ENCODE results near the gene KCNG1.

DNA sequence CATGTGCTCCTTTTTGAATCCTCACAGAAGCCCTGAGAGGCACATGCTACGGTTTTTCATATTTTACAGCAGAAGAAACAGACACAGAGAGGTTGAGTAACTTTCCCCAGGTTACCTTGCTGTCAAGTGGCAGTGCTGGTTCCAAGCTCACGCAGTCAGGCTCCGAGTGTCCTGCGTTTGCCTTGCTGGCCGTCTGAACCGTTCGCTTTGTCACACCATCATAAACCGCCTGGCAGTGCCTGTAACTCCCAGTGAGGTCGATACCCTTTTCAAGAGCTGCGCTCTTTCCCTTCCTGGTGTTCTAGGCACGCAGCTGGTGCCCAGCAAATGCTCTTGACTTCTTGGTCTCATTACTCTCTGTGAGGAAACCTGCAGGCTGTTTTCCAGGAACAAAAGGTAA is 31.3 kb upstream of the KCNG1 start:
- TF ChIP-seq EZH2 (IDR thresholded peaks at IDR 0.05) (no peak), EZH2phosphoT487 (IDR thresholded peaks at IDR 0.05) (no peak)
- TF ChIP-seq, protein P1, sequence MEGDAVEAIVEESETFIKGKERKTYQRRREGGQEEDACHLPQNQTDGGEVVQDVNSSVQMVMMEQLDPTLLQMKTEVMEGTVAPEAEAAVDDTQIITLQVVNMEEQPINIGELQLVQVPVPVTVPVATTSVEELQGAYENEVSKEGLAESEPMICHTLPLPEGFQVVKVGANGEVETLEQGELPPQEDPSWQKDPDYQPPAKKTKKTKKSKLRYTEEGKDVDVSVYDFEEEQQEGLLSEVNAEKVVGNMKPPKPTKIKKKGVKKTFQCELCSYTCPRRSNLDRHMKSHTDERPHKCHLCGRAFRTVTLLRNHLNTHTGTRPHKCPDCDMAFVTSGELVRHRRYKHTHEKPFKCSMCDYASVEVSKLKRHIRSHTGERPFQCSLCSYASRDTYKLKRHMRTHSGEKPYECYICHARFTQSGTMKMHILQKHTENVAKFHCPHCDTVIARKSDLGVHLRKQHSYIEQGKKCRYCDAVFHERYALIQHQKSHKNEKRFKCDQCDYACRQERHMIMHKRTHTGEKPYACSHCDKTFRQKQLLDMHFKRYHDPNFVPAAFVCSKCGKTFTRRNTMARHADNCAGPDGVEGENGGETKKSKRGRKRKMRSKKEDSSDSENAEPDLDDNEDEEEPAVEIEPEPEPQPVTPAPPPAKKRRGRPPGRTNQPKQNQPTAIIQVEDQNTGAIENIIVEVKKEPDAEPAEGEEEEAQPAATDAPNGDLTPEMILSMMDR (IDR thresholded peaks at IDR 0.05), result no peak
